ENCODE results near the gene AP5M1.
"Not testable (repeated sequence)": the region's sequence is repeated elsewhere in the genome, so short reads cannot be mapped to it uniquely, and the experiment has no call there.

AP5M1 gene

DNA sequence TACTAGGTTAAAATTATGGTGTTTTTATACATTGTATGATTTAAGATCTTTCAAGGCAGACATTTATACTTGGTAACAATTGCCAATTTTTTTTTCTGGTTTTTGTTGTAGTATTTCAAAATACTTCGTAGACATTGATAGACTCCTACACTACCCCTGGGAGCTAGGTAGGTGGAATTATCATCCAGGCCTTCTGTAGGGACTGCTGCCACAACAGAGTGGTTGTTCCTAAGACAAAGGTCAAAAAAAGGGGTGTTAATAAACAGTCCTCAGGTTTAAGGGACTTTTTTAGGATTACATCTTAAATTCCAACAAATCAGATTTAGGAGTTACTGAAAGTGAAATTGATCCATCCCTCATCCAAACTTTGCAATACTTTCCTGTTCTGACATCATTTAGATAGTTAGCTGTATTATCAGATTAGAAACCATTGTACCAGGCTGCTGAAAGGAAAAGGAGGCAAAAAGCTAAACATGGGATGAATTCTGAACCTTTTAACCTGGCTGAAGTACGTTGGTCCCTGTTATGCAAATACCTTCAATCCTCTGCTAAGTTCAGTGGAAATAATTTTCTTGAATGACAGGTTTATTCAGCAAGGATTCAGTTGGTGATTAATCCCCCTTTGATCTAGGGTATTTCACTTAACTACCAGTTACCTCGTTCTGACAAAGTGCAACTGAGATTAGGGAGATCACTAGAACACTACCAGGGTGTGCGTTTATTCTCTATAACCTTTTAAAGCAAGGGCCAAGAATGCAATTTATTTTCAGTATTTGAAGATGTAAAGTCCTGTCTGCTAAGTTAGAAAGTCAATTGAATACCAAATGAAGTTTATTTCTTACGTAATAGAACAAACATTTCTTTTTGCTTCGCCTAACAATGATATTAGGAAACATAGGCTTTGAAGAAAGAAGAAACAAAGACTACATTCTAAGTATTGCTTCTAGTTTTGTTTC is 23.2 kb downstream of the AP5M1 start:
- DNase-seq (ENCODE audit: low read depth): no peak

DNA sequence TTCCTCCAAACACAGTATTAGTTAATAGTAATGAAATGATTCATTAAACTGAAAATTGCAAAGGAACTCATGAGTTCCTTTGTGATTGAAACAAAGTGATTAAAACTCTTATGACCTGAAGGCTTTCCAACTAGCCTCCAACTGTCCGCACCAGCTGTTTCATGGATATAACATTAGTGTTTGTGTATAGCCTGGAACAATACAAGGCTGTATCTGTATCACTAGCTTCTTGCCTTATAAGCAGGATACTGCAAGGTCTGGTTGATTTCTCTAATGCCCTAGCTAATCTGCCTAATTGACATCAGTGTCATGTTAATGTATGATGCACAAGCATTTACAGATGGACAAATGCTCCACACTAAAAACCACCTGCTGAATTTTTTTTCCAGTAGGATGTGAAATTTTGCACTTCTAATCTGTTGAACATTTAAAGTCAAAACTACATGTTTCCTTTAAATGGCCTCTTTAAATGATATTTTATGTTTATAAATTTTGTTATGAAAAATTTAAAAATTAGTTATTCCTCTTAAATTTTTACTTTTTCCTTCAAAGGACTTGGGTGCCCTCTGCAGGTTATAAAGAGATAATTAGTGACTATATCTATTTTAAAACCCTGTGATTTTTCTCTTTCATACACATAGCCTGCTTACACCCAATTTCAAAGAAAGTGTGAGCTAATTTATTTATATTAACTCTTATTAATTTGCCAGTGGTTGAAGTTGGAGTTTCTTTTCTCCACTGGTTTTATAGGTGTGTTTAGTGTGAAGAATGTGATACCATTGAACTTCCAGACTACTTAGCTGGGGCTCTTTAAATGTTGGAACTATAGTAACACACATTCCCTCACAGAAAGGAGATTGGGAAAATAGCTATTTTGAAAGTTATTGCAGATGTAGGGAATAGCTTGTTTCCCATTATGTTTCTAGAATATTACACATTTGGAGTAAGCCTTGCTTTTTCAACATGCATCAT is 25.4 kb downstream of the AP5M1 start:
- DNase-seq (ENCODE audit: low read depth): no peak

DNA sequence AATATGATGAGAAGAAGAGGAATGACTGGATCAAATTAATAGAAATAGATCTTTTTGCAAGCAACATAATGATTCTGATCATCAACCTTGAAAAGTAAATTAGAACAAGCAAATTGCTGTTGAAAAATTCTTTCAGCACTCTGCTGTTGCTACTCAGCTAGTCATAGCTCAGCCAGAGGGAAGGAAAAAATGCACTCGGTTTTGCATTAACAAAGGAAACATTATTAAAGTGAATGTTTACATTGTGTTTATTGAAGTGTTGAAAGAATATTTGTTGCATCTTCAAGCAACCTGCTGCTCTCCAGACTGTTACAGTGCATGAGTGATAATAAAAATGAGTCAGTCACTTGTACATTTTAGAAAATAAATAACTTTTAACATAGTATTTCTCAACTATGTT is 26.5 kb downstream of the AP5M1 start:
- no peak for DNase-seq (ENCODE audit: low read depth)

DNA sequence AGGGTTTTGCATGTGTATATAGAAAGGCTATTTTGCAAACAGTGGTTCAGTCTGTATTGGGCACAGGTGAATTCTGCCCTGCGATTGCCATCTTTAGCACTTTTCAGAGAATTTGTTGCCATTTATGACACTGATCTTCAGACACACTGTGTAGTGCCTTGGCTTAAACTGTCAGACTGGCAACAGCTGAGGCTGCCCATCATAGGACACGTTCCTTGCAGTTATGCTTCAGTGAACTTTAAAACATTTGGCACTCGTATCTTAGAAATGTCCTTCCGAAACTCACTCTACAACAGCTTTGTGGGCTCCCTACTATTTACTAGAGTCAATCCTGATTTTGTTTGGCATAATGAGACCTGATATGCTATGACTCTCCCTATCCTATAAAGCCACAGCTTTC is 29.1 kb downstream of the AP5M1 start:
- DNase-seq (ENCODE audit: low read depth): no peak

DNA sequence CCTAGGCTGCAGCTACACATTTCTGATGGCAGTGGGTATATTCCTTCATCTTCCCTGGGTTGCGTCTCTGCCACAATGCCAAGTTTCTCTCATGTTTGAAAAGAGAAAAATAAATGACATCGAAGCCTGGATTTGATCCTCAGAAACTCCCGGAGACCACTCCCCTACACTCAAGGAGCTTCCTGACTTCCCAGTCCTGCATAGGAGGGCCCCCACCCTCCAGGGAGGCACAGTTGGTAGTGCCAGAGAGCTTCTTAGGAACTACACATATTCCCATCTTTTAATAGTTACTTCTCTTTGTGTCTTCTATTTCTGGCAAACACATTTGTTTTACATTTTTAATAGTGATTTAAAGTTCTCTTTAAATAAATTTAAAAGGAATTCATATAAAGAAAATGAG is 30.7 kb downstream of the AP5M1 start:
- DNase-seq (ENCODE audit: low read depth): no peak

DNA sequence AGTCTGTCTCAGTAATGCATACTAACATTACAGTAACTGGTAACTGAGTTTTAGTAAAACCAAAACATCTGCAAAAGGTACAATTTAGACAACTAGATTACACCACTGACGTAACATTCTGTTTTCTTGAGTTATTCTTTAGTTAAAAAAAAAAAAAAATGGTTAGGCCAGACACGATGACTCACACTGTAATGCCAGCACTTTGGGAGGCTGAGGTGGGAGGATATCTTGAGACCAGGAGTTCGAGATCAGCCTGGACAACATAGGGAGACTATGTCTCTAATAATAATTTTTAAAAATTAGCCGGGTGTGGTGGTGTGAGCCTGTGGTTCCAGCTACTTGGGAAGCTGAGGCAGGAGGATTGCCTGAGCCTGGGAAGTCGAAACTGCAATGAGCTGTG is 34.1 kb downstream of the AP5M1 start:
- no peak for DNase-seq (ENCODE audit: low read depth)

DNA sequence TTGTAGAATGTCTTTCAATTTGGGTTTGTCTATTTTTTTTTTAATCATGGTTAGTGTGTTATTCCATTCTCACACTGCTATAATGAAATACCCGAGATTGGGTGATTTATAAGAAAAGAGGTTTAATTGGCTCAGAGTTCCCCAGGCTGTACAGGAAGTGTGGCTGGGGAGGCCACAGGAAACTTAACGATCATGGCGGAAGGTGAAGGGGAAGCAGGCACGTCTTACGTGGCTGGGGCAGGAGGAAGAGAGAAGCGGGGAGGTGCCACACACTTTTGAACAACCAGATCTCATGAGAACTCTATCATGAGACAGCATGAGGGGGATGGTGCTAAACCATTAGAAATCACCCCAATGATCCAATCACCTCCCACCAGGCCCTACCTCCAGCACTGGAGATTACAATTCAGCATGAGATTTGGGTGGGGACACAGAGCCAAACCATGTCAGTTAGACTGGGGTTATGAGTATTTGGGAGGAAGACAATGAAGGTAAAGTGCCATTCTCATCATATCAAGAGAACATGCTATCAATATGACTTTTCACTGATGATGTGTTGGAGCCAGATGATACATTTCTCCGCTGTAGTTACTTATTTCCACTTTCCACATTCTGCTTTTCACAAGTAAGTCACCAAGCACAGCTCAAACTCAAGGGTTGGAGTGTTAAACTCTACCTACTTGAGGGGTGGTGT is 45.8 kb downstream of the AP5M1 start:
- no peak for DNase-seq (ENCODE audit: low read depth)

DNA sequence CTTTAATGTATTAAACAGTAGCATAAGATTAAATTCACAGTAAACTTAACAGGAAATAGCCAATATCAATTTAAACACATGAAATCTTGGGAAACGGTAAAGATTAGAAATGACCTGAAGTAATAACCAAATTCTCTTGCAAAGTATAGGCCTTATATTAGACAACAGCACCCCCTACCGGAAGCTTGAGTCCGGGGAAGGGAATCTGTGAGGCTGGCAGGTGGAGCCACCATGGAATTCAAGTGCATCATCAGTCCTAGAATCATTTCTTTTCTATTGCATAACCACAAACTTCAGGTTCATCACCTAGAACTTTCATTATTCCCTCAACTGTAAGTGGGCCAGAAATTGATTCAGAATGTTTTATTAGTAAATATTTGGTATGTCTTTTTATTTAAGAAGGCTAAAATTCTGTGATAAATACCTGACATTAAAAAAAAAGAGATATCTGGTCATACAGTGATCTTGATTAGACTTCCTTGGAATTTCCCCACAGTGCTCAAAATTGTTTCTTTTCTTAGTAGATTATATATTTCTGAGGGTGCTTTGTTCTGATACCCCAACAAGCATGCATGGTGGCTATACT is 48.6 kb downstream of the AP5M1 start:
- DNase-seq (ENCODE audit: low read depth): peak; percentile 38

DNA sequence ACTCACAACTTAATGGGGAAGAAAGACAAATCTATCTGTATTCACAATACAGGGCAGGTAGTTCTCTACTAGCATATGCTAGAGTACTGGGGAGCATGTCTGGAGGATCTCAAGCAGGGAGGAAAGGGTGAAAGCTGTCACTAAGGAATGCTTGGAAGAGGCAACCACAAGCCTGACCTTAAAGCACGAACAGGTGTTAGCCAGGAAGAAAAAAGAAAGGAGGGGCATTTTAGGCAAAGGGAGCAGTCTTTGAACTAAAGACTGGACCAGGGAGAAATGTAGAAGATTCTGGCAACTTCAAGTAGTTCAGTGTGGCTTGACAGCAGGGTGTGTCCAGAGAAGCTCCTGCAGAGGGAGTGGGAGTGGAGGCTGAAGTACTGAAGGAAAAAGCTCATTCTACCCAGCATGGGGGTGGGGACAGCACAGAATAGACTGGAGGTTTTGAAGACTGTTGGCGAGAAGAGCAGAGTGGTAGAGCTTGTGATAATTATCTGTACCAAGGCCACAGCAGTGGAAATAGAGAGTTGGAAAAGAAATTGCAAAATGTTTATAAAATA is 50.9 kb downstream of the AP5M1 start:
- DNase-seq (ENCODE audit: low read depth): no peak

DNA sequence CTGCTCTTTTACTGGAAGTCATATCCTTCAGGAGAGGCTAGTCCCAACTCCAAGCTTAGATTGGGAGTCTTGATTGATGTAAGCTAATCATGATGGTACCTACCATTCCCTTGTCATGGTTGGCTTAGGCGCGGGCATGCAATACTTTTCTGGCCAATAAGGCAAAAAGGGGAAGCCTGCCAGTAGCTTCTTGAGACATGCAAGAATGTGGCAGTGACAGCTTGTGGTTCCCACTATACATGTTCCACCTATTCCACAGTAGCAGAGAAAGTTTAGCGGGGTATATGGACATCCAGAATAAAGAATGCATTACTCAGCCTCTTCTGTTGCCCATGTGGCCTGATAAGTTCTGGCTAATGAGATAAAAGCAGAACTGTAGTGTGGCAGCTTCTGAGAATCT is 55.0 kb downstream of the AP5M1 start:
- DNase-seq (ENCODE audit: low read depth): no peak

DNA sequence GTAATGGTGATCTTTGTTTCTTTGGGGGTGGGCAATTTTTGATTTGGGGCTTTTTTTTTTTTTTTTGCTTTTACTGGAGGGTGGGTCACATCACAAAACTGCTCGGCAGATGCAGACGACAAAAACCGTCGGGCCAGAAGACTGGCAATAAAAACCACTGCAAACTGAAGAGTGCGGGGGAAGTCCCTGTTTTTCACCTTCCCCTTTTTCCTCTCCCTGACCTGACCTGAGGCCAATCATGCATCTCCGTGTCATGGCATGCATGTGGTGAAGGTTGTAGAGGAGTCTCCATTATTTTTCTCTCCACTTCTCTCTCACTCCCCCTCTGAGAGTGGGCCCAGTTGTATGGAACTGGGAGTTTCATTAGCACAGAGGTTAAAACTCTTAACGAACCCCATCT is 57.5 kb downstream of the AP5M1 start:
- DNase-seq (ENCODE audit: low read depth): no peak

DNA sequence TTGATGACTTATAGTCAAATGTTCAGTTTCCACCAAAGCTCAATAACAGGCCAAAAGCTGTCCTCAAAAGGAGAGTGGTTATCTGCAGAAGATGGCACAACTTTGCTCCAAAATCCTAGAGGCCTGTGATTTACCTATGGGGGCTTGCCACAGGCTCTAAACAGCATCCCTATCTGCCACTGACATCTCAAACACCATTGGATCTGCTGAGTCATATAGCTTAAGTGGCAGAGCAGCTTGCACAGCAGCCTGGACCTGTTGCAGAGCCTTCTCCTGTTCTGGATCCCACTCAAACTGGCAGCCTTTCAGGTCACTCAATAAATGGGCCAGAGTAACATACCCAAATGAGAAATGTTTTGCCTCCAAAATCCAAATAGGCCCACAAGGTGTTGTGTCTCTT is 61.1 kb downstream of the AP5M1 start:
- no peak for DNase-seq (ENCODE audit: low read depth)

DNA sequence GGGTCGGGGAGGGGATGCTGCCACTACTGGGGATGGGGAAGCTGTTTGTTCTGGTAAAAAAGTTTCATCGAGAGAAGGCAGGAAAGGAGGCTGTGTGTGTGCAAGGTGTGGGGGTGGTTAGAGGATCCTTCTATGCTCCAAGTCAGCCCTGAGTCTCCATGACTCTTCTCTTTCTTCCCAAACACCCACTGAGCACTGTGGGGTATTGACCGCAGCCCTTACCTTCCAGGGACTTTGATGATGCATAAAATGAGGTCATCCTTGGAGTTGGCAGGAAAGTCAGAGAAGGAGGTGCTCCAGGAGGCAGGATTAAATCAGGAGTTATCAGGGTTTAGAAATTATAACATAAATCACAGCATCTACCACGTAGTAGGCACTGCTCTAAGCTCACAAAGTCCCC is 63.7 kb downstream of the AP5M1 start:
- not testable (repeated sequence) for DNase-seq (ENCODE audit: low read depth)

DNA sequence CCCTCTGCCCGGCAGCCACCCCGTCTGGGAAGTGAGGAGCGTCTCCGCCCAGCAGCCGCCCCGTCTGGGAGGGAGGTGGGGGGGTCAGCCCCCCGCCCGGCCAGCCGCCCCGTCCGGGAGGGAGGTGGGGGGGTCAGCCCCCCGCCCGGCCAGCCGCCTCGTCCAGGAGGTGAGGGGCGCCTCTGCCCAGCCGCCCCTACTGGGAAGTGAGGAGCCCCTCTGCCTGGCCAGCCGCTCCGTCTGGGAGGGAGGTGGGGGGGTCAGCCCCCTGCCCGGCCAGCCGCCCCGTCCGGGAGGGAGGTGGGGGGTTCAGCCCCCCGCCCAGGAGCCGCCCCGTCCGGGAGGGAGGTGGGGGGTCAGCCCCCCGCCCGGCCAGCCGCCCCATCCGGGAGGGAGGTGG is 65.0 kb downstream of the AP5M1 start:
- DNase-seq (ENCODE audit: low read depth): not testable (repeated sequence)

DNA sequence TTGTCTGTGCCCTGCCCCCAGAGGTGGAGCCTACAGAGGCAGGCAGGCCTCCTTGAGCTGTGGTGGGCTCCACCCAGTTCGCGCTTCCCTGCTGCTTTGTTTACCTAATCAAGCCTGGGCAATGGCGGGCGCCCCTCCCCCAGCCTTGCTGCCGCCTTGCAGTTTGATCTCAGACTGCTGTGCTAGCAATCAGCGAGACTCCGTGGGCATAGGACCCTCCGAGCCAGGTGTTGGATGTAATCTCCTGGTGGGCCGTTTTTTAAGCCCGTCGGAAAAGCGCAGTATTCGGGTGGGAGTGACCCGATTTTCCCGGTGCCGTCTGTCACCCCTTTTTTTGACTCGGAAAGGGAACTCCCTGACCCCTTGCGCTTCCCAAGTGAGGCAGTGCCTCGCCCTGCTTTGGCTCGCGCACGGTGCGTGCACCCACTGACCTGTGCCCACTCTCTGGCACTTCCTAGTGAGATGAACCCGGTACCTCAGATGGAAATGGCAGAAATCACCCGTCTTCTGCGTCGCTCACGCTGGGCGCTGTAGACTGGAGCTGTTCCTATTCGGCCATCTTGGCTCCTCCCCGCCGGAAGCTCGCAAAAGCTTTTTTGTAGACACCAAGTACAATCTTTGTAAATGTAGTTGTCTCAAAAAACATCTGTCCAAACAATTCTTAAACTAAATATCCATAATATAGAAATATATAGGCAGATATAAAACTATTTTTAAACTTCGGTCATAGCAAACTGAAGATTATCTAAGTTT is 75.0 kb downstream of the AP5M1 start:
- DNase-seq (ENCODE audit: low read depth): not testable (repeated sequence)

DNA sequence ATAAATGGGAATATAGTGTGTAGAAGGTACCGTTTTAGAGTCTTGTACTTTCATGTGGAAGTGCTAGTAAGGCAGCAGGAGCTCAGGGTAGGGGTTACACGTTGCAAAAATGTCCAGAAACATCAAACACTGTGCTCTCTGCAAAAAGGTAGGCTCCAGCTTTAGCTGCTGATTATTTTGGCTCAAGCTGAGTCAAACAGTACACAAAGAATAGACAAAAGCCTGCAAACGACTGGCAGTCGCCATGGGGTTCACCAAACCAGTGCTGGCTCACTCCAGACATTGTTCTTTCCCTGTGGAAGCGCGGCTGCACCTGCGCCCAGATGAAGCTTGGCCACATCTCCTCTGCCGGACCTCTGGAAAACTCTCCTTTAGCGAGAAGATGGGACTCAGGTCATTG is 76.3 kb downstream of the AP5M1 start:
- no peak for DNase-seq (ENCODE audit: low read depth)

DNA sequence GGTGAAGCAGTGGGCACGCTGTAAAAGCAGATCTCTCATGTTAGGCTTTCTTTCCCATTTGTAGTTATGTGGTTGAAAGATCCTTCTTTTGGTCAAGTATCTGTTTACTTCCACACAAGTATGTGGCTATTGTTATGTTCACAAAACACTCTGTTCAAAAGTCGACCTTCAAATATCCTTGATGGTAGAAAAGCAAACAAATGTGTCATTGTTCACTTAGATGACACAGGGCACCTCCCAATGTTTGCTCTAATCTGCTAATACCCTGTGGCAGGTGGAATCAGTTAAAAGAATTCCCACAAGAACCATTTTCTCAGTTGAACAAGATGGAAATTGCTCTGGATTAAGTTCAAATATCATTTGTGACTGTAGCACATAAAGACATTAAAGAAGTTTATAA is 78.0 kb downstream of the AP5M1 start:
- DNase-seq (ENCODE audit: low read depth): no peak

All from stimulated activated CD8-positive, alpha-beta memory T cell treated with anti-CD3 and anti-CD28 coated beads, Interleukin-7, amount 100 ng/mL, for 24 hours (primary cell).